Hepatocyte (in vitro differentiated cells): Measurements from ENCODE around the gene MLC1.

Source experiments
- CTCF ChIP-seq: fragments of 200-600 bp; sonication (generic); IDR thresholded peaks from 2 replicates; pipeline ENCODE4 v1.5.1; 2016; ENCODE audit warnings: antibody characterized with exemption, mild to moderate bottlenecking; ENCODE audit not compliant: poor library complexity
- EZH2 ChIP-seq: fragments of 200-600 bp; sonication (generic); IDR thresholded peaks from 2 replicates; pipeline ENCODE4 v1.6.1; 2016; ENCODE audit warnings: antibody characterized with exemption, mild to moderate bottlenecking, borderline replicate concordance
- EZH2phosphoT487 ChIP-seq: fragments of 200-600 bp; sonication (generic); IDR thresholded peaks from one replicate; pipeline ENCODE4 v1.6.1; 2018; ENCODE audit warnings: antibody characterized with exemption, mild to moderate bottlenecking, low read depth, moderate library complexity; ENCODE audit not compliant: unreplicated experiment, severe bottlenecking

- TF ChIP-seq EZH2phosphoT487, result no peak
- no peak for TF ChIP-seq CTCF
- no peak for TF ChIP-seq EZH2
Measured at GRCh38 chr22:50041361-50042065, 43.7 kb downstream of the MLC1 start.
